Measurements from ENCODE around the gene KRTAP10-6. TPM values are rescaled to one million over a fixed set of nuclear protein-coding genes. Genes with fewer than 3 reads are reported as not detected.

KRTAP10-6 gene
- total RNA-seq, 1 donor from 2014 or later = not detected

Other genes with a start within 250 kb of the KRTAP10-6 start
- gene TRPM2, start 238.9 kb downstream of the KRTAP10-6 start, total RNA-seq = not detected in 2 replicates
- gene LRRC3, start 137.0 kb downstream of the KRTAP10-6 start, total RNA-seq = 0.71 and 1.5 TPM in 2 replicates
- not detected in 2 replicates for gene KRTAP10-1, start 52.3 kb downstream of the KRTAP10-6 start, total RNA-seq
- not detected in 2 replicates for gene KRTAP10-2, start 41.0 kb downstream of the KRTAP10-6 start, total RNA-seq
- not detected in 2 replicates for gene KRTAP10-3, start 33.7 kb downstream of the KRTAP10-6 start, total RNA-seq
- not detected in 2 replicates for gene KRTAP10-4, start 18.8 kb downstream of the KRTAP10-6 start, total RNA-seq
- gene KRTAP10-5, start 11.9 kb downstream of the KRTAP10-6 start, total RNA-seq = not detected in 2 replicates
- not detected in 2 replicates for gene KRTAP10-7, start 8.1 kb upstream of the KRTAP10-6 start, total RNA-seq
- gene KRTAP10-8, start 19.6 kb upstream of the KRTAP10-6 start, total RNA-seq = not detected in 2 replicates
- not detected in 2 replicates for gene KRTAP10-9, start 34.6 kb upstream of the KRTAP10-6 start, total RNA-seq
- not detected in 2 replicates for gene KRTAP10-10, start 44.9 kb upstream of the KRTAP10-6 start, total RNA-seq
- gene KRTAP10-11, start 53.9 kb upstream of the KRTAP10-6 start, total RNA-seq = not detected in 2 replicates
- gene KRTAP12-4, start 62.2 kb upstream of the KRTAP10-6 start, total RNA-seq = not detected in 2 replicates
- gene KRTAP12-3, start 65.4 kb upstream of the KRTAP10-6 start, total RNA-seq = not detected in 2 replicates
- gene KRTAP12-2, start 74.4 kb upstream of the KRTAP10-6 start, total RNA-seq = not detected in 2 replicates
- gene KRTAP12-1, start 89.7 kb upstream of the KRTAP10-6 start, total RNA-seq = not detected in 2 replicates
- gene KRTAP10-12, start 104.7 kb upstream of the KRTAP10-6 start, total RNA-seq = not detected in 2 replicates
- not detected in 2 replicates for gene TSPEAR, start 119.1 kb upstream of the KRTAP10-6 start, total RNA-seq
- 105 and 197 TPM in 2 replicates for gene UBE2G2, start 209.3 kb upstream of the KRTAP10-6 start, total RNA-seq
- 101 and 113 TPM in 2 replicates for gene SUMO3, start 225.6 kb upstream of the KRTAP10-6 start, total RNA-seq